IMR-90 (cell line): ENCODE results near the gene NHSL2.

Experiments
- BHLHE40 ChIP-seq: fragments of 150-350 bp; IDR thresholded peaks from 2 replicates; pipeline ENCODE4 v1.6.1; 2016; ENCODE audit warnings: mild to moderate bottlenecking, low read depth, low read length
- CHD1 ChIP-seq: IDR thresholded peaks from 2 replicates; pipeline ENCODE4 v1.6.1; 2012; ENCODE audit warnings: low read depth, low read length, improper control_type of control experiment
- CTCF ChIP-seq: conservative IDR thresholded peaks from 2 replicates; pipeline ENCODE4 v1.5.1; 2012; ENCODE audit warnings: mild to moderate bottlenecking, low read depth, low read length, improper control_type of control experiment
- MAFK ChIP-seq: IDR thresholded peaks from 2 replicates; pipeline ENCODE4 v1.6.1; 2012; ENCODE audit warnings: low read depth, low read length, improper control_type of control experiment
- MAZ ChIP-seq: IDR thresholded peaks from 2 replicates; pipeline ENCODE4 v1.6.1; 2012; ENCODE audit warnings: low read depth, mild to moderate bottlenecking, low read length, improper control_type of control experiment, moderate library complexity, borderline replicate concordance
- POLR2A ChIP-seq: IDR thresholded peaks from 2 replicates; pipeline ENCODE4 v1.6.1; 2012; ENCODE audit warnings: mild to moderate bottlenecking, low read depth, low read length
- SMC3 ChIP-seq: fragments of 150-350 bp; IDR thresholded peaks from 2 replicates; pipeline ENCODE4 v1.6.1; 2016; ENCODE audit warnings: low read depth, mild to moderate bottlenecking, antibody characterized with exemption, low read length, moderate library complexity
- USF2 ChIP-seq: fragments of 150-350 bp; IDR thresholded peaks from 2 replicates; pipeline ENCODE4 v1.6.1; 2017; ENCODE audit warnings: mild to moderate bottlenecking, antibody characterized with exemption, low read length, low read depth
- TF ChIP-seq, protein P1 (sequence below): fragments of 150-350 bp; IDR thresholded peaks from 2 replicates; pipeline ENCODE4 v1.6.1; 2016; ENCODE audit warnings: low read depth, mild to moderate bottlenecking, low read length, moderate library complexity, borderline replicate concordance

GRCh38 chrX:72027024-72027913, 116.6 kb downstream of the NHSL2 start:
- no peak for TF ChIP-seq POLR2A
- no peak for TF ChIP-seq CTCF
- no peak for TF ChIP-seq MAFK
- TF ChIP-seq SMC3: no peak
- no peak for TF ChIP-seq USF2
- no peak for TF ChIP-seq BHLHE40
- TF ChIP-seq, protein P1, sequence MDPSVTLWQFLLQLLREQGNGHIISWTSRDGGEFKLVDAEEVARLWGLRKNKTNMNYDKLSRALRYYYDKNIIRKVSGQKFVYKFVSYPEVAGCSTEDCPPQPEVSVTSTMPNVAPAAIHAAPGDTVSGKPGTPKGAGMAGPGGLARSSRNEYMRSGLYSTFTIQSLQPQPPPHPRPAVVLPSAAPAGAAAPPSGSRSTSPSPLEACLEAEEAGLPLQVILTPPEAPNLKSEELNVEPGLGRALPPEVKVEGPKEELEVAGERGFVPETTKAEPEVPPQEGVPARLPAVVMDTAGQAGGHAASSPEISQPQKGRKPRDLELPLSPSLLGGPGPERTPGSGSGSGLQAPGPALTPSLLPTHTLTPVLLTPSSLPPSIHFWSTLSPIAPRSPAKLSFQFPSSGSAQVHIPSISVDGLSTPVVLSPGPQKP: no peak
- TF ChIP-seq MAZ: no peak
- TF ChIP-seq CHD1: no peak
